Stimulated activated naive B cell treated with anti-CD40 and anti-IgM and Interleukin-4, amounts not matched to agents 10 μg/mL and 1 μg/mL and 100 μg/mL, for 72 hours (primary cell): Measurements from ENCODE around the gene ACAT1.
A peak's percentile ranks its signal among the peaks of the same experiment; 100 is the strongest.
"Not testable (repeated sequence)": the region's sequence is repeated elsewhere in the genome, so short reads cannot be mapped to it uniquely, and the experiment has no call there.

ENCODE experiments used
- ATAC-seq, 2 donors: fragments of 150-1000 bp; cut with Tn5 transposase; replicated peaks; 2 replicates each; pipeline ENCODE4 v1.10.0; 2021; ENCODE audit warnings: moderate library complexity in 1 of 2
- DNase-seq: peaks from one replicate; pipeline ENCODE4 v3.0.0; 2021
- H3K27ac Mint-ChIP-seq: one replicate; pipeline ENCODE4 v1.8.0; 2022; ENCODE audit warnings: mild to moderate bottlenecking, mixed read lengths
- H3K27me3 Mint-ChIP-seq, 2 donors: one replicate each; pipeline ENCODE4 v1.8.0; 2022; ENCODE audit warnings: mixed read lengths in 2 of 2
- H3K36me3 Mint-ChIP-seq, 2 donors: one replicate each; pipeline ENCODE4 v1.8.0; 2022; ENCODE audit warnings: mixed read lengths in 2 of 2, mild to moderate bottlenecking in 1 of 2
- H3K4me1 Mint-ChIP-seq, 2 donors: one replicate each; pipeline ENCODE4 v1.8.0; 2022; ENCODE audit warnings: mixed read lengths in 2 of 2, mild to moderate bottlenecking in 1 of 2
- H3K4me3 Mint-ChIP-seq, 2 donors: one replicate each; pipeline ENCODE4 v1.8.0; 2022; ENCODE audit warnings: mild to moderate bottlenecking in 2 of 2, mixed read lengths in 2 of 2, moderate library complexity in 1 of 2
- H3K9me3 Mint-ChIP-seq, 2 donors: one replicate each; pipeline ENCODE4 v1.8.0; 2022; ENCODE audit warnings: mixed read lengths in 2 of 2, mild to moderate bottlenecking in 1 of 2

Gene ACAT1

DNA sequence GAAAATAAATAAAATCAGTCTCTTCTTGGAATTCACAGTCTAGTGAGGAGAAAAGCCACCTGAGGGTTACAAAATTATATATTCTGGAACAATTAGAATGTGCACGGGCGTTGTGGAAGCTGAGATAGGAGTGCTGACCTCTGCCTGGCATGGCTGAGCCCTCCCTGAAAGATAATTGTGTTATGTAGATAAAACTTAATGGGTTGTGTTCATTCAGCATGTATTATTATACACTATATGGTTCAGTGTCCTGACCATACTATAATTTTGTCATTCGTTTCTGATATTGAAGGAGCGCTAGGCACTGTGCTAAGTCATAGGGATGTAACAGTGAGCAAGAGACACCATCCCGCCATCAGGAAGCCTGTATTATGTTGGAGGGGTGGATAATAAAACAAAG lies 3.7 kb downstream of the ACAT1 start:
- H3K4me3 Mint-ChIP-seq = no peak overlapping the region
- no peak overlapping the region for H3K27ac Mint-ChIP-seq
- no peak for ATAC-seq
- no peaks in the 10 kb centered on the region for H3K27me3 Mint-ChIP-seq
- peaks cover 27 to 43% of the 10 kb centered on the region in 2 donors for H3K36me3 Mint-ChIP-seq
- DNase-seq = no peak
- peaks cover 21 to 39% of the 10 kb centered on the region in 2 donors for H3K4me1 Mint-ChIP-seq
- peaks cover 0 to 1% of the 10 kb centered on the region in 2 donors for H3K9me3 Mint-ChIP-seq

DNA sequence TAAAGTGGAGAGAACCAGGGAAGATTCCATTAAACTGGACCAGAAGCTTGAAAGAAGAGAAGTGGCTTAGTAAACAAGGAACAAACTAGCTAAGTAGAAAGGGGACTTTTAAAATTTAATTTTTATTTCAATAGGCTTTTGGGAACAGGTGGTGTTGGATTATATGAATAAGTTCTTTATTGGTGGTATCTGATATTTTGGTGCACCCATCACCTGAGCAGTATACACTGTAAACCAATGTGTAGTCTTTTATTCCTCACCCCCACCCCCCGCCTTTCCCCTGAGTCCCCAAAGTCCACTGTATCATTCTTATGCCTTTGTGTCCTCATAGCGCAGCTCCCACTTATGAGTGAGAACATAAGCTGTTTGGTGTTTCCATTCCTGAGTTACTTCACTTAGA lies 7.4 kb downstream of the ACAT1 start:
- Mint-ChIP-seq H3K4me3 (no peak overlapping the region), H3K27me3 (no peaks in the 10 kb centered on the region), H3K27ac (no peak overlapping the region), H3K9me3 (peaks cover 0 to 1% of the 10 kb centered on the region in 2 donors), H3K36me3 (peaks cover 31 to 43% of the 10 kb centered on the region in 2 donors), H3K4me1 (peaks cover 11 to 18% of the 10 kb centered on the region in 2 donors)
- no peak for DNase-seq
- ATAC-seq = no peak

DNA sequence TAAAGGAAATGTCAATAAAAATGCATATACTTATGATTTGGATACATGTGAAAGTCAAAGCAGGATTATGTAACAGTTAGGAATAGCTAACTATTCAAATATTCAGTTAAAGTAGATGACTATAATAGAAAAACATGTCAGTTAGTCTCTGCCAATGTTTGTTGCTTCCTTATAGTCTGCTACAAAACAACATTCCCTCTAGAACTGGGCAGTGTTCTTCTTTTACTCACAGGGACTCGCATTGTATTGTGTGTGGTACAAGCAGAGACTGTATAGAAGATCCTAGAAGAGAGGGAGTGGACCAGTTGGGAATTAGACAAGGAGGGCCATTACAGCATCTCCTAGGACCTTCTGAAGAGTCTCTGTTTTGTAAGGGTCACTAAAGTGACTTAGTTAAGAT lies 10.6 kb downstream of the ACAT1 start:
- no peak overlapping the region for H3K27ac Mint-ChIP-seq
- no peaks in the 10 kb centered on the region for H3K27me3 Mint-ChIP-seq
- no peak overlapping the region for H3K4me3 Mint-ChIP-seq
- DNase-seq (no peak), ATAC-seq (no peak)
- H3K36me3 Mint-ChIP-seq = peaks cover 29 to 35% of the 10 kb centered on the region in 2 donors
- peaks cover 3 to 13% of the 10 kb centered on the region in 2 donors for H3K4me1 Mint-ChIP-seq
- H3K9me3 Mint-ChIP-seq = no peaks in the 10 kb centered on the region

DNA sequence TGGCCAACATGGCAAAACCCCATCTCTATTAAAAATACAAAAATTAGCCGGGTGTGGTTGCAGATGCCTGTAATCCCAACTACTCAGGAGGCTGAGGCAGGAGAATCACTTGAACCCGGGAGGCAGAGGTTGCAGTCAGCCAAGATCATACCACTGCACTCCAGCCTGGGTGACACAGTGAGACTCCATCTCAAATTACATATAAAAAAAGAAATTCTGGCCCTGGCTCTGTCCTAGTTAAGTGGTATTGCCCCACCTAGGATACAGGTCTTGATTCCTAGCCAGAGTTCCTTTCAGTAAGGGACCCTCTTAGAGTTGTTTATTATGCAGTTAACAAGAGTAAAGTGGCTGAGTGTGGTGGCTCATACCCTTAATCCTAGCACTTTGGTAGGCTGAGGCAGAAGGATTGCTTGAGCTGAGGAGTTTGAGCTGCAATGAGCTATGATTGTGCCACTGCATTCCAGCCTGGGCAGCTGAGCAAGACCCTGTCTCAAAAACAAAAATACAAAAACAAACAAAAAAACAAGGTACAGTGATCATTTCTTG lies 11.7 kb downstream of the ACAT1 start:
- Mint-ChIP-seq H3K4me1 (peaks cover 8 to 18% of the 10 kb centered on the region in 2 donors), H3K36me3 (peaks cover 27 to 34% of the 10 kb centered on the region in 2 donors)
- not testable (repeated sequence) for H3K9me3 Mint-ChIP-seq, DNase-seq, H3K27ac Mint-ChIP-seq, ATAC-seq, H3K4me3 Mint-ChIP-seq, H3K27me3 Mint-ChIP-seq

DNA sequence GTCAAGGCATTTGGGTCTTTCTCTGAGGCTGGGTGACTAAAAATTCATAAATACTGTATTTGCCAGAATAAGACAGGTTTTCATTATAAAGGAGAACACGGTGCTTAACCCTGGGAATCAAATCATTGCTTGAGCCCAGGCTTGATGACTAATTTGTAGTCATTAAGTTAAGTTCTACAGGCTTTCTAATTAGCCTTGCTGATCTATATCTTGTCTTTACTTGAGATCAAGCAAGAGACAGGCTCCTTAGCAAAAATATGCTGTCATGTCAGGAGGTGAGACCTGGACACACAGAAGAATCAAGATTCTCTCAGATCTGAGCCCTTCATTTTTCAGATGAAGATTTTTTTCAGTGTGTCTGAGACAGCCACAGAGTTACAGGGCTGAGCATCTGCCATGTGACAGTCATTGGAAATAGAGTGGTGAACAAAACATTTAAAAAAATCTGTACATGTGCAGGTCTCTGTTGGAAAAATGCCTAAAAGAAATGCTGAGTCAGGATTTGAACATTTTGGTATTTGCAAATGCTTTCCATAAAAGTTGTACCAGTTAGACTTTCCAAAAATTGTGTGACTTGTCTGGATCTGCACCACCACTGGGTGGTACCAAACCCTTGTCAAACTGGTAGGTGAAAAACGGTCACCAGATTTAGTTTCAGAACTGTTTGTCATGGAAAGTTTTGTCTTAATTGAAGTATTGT lies 14.6 kb downstream of the ACAT1 start:
- H3K9me3 Mint-ChIP-seq = no peaks in the 10 kb centered on the region
- DNase-seq (no peak), ATAC-seq (peak; percentile 55 to 61)
- H3K4me3 Mint-ChIP-seq = no peak overlapping the region
- H3K27me3 Mint-ChIP-seq = no peaks in the 10 kb centered on the region
- H3K27ac Mint-ChIP-seq = peak overlapping the region; percentile 25
- peaks cover 32 to 36% of the 10 kb centered on the region in 2 donors for H3K36me3 Mint-ChIP-seq
- H3K4me1 Mint-ChIP-seq = peaks cover 8 to 18% of the 10 kb centered on the region in 2 donors

DNA sequence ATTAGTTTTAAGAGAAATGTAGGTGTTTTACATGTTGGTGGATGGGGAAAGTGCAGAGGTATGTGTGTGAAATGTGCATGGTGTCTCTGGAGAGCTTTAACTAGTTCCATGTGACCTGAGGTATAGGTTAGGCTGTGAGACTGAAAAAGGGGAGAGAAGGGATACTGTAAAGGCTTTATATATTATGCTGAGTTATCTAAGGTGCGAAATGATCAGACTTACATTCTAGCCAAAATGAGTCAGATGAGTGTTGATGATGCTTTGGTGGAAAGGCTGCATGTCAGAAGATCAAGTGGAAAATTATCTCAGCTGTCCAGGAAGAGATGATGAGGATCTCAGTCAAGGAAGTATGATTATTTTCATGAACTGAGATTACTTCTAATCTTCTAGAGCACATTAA lies 15.8 kb downstream of the ACAT1 start:
- H3K27ac Mint-ChIP-seq = no peak overlapping the region
- no peaks in the 10 kb centered on the region for H3K9me3 Mint-ChIP-seq
- peak in 1 of 2 donors; percentile 22 for ATAC-seq
- no peak overlapping the region for H3K4me3 Mint-ChIP-seq
- H3K36me3 Mint-ChIP-seq = peaks cover 30 to 40% of the 10 kb centered on the region in 2 donors
- H3K27me3 Mint-ChIP-seq = no peaks in the 10 kb centered on the region
- DNase-seq = no peak
- H3K4me1 Mint-ChIP-seq = peaks cover 8 to 18% of the 10 kb centered on the region in 2 donors

DNA sequence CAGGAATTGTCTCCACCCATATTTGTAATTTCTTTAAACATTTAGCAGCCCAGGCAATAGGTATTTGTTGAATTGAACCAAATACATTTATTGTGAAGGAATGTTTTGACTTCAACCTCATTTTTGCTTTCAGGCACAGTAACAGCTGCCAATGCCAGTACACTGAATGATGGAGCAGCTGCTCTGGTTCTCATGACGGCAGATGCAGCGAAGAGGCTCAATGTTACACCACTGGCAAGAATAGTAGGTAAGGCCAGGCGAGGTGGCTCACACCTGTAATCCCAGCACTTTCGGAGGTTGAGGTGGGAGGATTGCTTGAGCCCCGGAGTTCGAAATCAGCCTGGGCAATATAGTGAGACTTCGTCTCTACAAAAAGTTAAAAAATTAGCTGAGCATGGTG lies 20.9 kb downstream of the ACAT1 start:
- no peaks in the 10 kb centered on the region for H3K9me3 Mint-ChIP-seq
- no peak overlapping the region for H3K4me3 Mint-ChIP-seq
- H3K27ac Mint-ChIP-seq = no peak overlapping the region
- H3K27me3 Mint-ChIP-seq = no peaks in the 10 kb centered on the region
- DNase-seq (no peak), ATAC-seq (no peak)
- peaks cover 32 to 50% of the 10 kb centered on the region in 2 donors for H3K36me3 Mint-ChIP-seq
- peaks cover 1% of the 10 kb centered on the region in 2 donors for H3K4me1 Mint-ChIP-seq

DNA sequence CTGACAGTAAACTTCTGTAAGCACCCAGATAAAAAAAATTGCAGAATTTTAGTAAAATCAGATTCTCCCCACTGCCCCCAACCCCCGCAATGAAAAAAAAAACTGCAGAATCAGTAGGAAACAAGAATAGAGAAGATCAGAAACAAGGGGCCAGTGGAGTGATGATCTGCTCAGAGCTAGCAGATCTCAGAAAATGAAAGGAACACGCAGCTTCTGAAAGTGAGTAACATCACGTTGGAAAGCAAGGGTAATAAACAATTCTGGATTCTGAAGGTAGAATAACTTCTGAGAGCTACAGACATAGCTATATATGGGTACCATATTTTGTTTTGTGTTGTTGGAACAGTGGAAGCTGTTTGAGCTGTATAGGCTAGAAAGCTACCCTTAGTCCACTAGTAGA lies 23.2 kb downstream of the ACAT1 start:
- Mint-ChIP-seq H3K36me3 (peaks cover 39 to 58% of the 10 kb centered on the region in 2 donors), H3K9me3 (no peaks in the 10 kb centered on the region), H3K4me3 (no peak overlapping the region), H3K4me1 (no peaks in the 10 kb centered on the region), H3K27me3 (no peaks in the 10 kb centered on the region), H3K27ac (no peak overlapping the region)
- ATAC-seq (no peak), DNase-seq (no peak)

DNA sequence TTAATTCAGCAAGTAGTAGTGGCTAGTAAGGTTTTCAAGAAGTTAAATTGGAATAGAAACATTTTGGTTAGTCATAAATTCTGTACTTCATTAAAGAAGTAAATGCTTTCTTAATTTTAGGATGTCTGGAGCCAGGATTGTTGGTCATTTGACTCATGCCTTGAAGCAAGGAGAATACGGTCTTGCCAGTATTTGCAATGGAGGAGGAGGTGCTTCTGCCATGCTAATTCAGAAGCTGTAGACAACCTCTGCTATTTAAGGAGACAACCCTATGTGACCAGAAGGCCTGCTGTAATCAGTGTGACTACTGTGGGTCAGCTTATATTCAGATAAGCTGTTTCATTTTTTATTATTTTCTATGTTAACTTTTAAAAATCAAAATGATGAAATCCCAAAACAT lies 25.8 kb downstream of the ACAT1 start:
- peaks cover 44 to 61% of the 10 kb centered on the region in 2 donors for H3K36me3 Mint-ChIP-seq
- ATAC-seq = no peak
- H3K4me1 Mint-ChIP-seq = no peaks in the 10 kb centered on the region
- no peaks in the 10 kb centered on the region for H3K27me3 Mint-ChIP-seq
- no peaks in the 10 kb centered on the region for H3K9me3 Mint-ChIP-seq
- DNase-seq = no peak
- H3K4me3 Mint-ChIP-seq = no peak overlapping the region
- no peak overlapping the region for H3K27ac Mint-ChIP-seq

DNA sequence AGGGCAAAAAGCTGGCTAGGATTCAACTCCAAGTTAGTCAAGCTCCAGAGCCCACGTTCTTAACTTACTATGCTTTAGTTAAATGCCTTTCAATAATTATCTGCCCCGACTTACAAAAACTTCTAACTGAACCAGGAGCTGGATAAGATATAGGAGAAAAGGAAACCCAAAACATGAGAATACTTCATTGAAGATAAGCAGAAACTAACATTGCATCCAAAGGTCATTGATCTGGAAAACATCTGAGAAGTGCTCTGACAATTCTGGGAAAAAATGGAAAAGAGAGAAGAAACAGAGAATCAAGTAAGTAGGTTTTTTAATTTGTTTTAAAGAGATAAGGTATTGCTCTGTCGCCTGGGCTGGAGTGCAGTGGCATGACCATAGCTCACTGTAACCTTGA lies 27.2 kb downstream of the ACAT1 start:
- H3K27me3 Mint-ChIP-seq = no peaks in the 10 kb centered on the region
- no peaks in the 10 kb centered on the region for H3K4me1 Mint-ChIP-seq
- no peak overlapping the region for H3K27ac Mint-ChIP-seq
- H3K4me3 Mint-ChIP-seq = no peak overlapping the region
- DNase-seq = no peak
- H3K9me3 Mint-ChIP-seq = no peaks in the 10 kb centered on the region
- H3K36me3 Mint-ChIP-seq = peaks cover 44 to 61% of the 10 kb centered on the region in 2 donors
- ATAC-seq = no peak

DNA sequence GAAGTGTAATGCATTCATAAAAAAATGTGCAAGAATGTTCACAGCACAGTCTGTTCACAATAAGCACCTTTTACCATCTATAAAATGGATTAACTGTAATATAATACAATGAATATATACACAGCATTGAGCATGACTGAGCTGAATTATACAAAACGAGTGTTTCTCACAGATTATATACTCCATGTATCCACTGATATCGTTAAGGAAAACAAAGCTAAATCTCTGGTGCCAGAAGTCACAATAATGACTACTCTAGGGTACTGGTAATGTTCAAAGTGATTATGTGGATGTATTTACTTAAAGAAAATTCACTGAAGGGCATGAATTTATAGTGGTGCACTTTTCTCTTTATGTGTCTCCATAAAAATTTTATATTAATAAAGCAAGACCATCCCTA lies 33.2 kb downstream of the ACAT1 start:
- H3K4me1 Mint-ChIP-seq = no peaks in the 10 kb centered on the region
- DNase-seq (no peak), ATAC-seq (no peak)
- no peaks in the 10 kb centered on the region for H3K9me3 Mint-ChIP-seq
- no peak overlapping the region for H3K27ac Mint-ChIP-seq
- peaks cover 21 to 34% of the 10 kb centered on the region in 2 donors for H3K36me3 Mint-ChIP-seq
- H3K27me3 Mint-ChIP-seq = no peaks in the 10 kb centered on the region
- no peak overlapping the region for H3K4me3 Mint-ChIP-seq

DNA sequence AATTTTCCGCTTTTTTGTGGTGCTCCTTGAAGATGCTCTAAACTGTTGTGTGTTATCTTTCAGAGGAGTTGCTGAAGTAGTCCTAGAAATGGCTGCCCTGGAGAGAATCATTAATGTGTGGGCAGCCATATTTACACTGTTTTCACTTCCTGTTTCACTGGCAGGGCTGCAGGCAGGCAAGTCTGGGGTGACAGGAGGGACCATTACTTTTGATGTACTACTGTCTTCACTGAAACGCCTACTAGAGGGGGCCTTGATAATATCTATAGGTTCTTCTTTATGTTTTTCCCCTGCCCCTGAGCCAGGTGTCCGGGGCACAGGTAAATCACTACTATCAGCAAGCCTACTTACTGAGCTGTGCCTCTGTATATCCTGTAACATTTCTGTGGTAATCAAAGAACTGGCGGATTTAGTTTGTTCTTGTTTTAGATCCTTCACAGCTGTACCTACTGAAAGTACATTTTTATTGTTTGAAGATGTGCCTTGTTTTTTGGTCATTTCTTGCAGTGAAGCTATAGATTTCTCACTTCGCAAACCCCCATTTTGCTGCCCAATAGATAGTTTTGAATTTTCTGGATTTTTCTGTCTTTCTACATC lies 39.7 kb downstream of the ACAT1 start:
- Mint-ChIP-seq H3K27me3 (no peaks in the 10 kb centered on the region), H3K27ac (peak overlapping the region; percentile 80), H3K36me3 (peaks cover 24 to 30% of the 10 kb centered on the region in 2 donors), H3K4me1 (peaks cover 11 to 13% of the 10 kb centered on the region in 2 donors), H3K9me3 (no peaks in the 10 kb centered on the region), H3K4me3 (no peak overlapping the region)
- DNase-seq = peak; percentile 47
- ATAC-seq = peak; percentile 100

DNA sequence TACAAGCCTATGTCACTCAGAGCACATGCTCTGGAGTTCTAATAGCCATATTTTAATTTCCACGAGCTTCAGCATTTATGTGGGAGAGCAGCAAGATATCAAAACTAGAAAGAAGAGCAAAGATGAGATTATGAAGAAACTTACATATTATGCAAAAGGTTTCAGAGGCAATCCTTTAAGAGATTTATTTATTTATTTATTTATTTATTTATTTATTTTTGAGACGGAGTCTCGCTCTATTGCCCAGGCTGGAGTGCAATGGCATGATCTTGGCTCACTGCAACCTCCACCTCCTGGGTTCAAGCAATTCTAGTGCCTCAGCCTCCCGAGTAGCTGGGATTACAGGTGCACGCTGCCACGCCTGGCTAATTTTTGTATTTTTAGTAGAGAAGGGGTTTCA lies 41.5 kb downstream of the ACAT1 start:
- H3K27ac Mint-ChIP-seq, DNase-seq, H3K9me3 Mint-ChIP-seq, H3K4me3 Mint-ChIP-seq, ATAC-seq, H3K27me3 Mint-ChIP-seq: not testable (repeated sequence)
- Mint-ChIP-seq H3K4me1 (peaks cover 11 to 13% of the 10 kb centered on the region in 2 donors), H3K36me3 (peaks cover 31 to 40% of the 10 kb centered on the region in 2 donors)

DNA sequence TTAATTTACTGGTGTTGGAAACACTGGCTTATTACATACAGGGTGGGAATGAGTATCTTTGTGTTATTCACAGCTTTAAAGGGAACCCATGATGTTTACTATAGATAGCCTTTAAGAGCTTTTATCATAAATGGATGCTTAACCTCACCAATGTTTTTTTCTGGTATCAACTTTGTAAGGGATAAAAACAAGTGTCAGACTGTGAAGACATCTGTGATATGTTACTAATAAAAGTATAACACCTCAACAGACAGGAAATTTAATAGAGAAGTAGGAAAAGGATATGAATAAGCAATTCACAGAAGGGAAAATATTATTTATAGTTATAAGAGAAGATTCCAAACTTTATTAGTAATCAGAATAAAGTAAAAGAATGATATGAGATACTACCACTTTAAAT lies 46.3 kb downstream of the ACAT1 start:
- Mint-ChIP-seq H3K27me3 (no peaks in the 10 kb centered on the region), H3K4me1 (peaks cover 3 to 5% of the 10 kb centered on the region in 2 donors), H3K4me3 (no peak overlapping the region), H3K9me3 (no peaks in the 10 kb centered on the region), H3K36me3 (peaks cover 29 to 49% of the 10 kb centered on the region in 2 donors), H3K27ac (peak overlapping the region; percentile 15)
- DNase-seq (no peak), ATAC-seq (no peak)

DNA sequence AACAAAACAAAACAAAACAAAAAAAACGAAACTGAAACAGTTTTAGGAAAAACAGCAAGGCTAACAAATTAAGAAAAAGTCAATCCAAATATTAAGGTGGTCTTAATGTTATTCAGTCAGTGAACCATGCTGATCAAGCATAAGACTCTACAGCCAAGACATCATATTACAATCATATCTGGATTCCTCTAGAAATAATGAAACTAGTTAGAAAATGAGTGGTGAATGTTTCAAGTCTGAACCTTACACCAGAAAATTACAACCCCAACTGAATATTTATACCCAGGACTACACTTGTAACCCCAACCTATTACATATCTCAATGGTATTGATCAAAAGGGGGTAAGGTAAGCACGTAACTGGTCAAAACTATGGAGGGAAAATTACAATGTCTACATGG lies 48.8 kb downstream of the ACAT1 start:
- H3K27me3 Mint-ChIP-seq = no peaks in the 10 kb centered on the region
- H3K4me1 Mint-ChIP-seq = peaks cover 4 to 7% of the 10 kb centered on the region in 2 donors
- H3K36me3 Mint-ChIP-seq = peaks cover 35 to 62% of the 10 kb centered on the region in 2 donors
- no peaks in the 10 kb centered on the region for H3K9me3 Mint-ChIP-seq
- no peak for ATAC-seq
- peak overlapping the region; percentile 80 for H3K27ac Mint-ChIP-seq
- DNase-seq = no peak
- H3K4me3 Mint-ChIP-seq = no peak overlapping the region
